ENCODE data around the gene ZFYVE1. TPM values are rescaled to one million over a fixed set of nuclear protein-coding genes. Genes with fewer than 3 reads are reported as not detected.

Gene ZFYVE1
- total RNA-seq, 1 experiment from 2014 or later = 14.2 TPM

GRCh38 chr14:72974661-72975060 lies 52.2 kb downstream of the ZFYVE1 start:
- Mint-ChIP-seq H3K27me3 (ENCODE audit: low read depth) (no peaks in the 10 kb centered on the region), H3K4me3 (no peak overlapping the region), H3K4me1 (peaks cover 2 to 9% of the 10 kb centered on the region in 2 experiments), H3K36me3 (ENCODE audit: insufficient read depth in 1 of 3, low read depth in 3 of 3) (peaks cover 0 to 42% (median 36%) of the 10 kb centered on the region in 3 experiments; a peak in 6 of 7 replicates), H3K9me3 (no peaks in the 10 kb centered on the region), H3K27ac (no peak overlapping the region; a peak in 1 of 7 replicates)
- H3K56ac ChIP-seq (ENCODE audit: insufficient read length, low read depth, low read length) = no peak overlapping the region
- H4K5ac ChIP-seq (ENCODE audit: insufficient read length, low read depth, low read length) = no peak overlapping the region
- H3K4me2 ChIP-seq (ENCODE audit: insufficient read depth, insufficient read length, low read length) = no peak overlapping the region
- H3K9ac ChIP-seq (ENCODE audit: extremely low read depth, insufficient read length, low read length) = no peak overlapping the region
- no CpG with 5 or more reads among the region's 12 CpGs for WGBS (ENCODE audit: extremely low coverage, insufficient read length, low lambda C conversion rate)
- no peak overlapping the region for H3K27ac ChIP-seq (ENCODE audit: insufficient read length, low read depth, low read length)
- H2BK5ac ChIP-seq (ENCODE audit: insufficient read length, low read length) = no peak overlapping the region
- no peaks in the 10 kb centered on the region for H3K9me3 ChIP-seq (ENCODE audit: control insufficient read depth, low read depth, low read length)
- TF ChIP-seq CTCF (conservative IDR thresholded peaks at IDR 0.05) = no peak
- H3K23me2 ChIP-seq (ENCODE audit: insufficient read length, low read depth, low read length, poor library complexity, severe bottlenecking) = no peaks in the 10 kb centered on the region
- no peak overlapping the region for H2BK20ac ChIP-seq (ENCODE audit: low read depth, low read length, poor library complexity, severe bottlenecking)
- no peaks in the 10 kb centered on the region for H3K27me3 ChIP-seq (ENCODE audit: insufficient read depth, low read length)
- no peak overlapping the region for H2AFZ ChIP-seq (ENCODE audit: low read length)
- no peak overlapping the region for H3K23ac ChIP-seq (ENCODE audit: insufficient read length, low read depth, low read length)
- no peaks in the 10 kb centered on the region; the same call in 1 of the 2 replicates for H3K4me1 ChIP-seq (ENCODE audit: insufficient read depth, low read length)
- H2BK15ac ChIP-seq (ENCODE audit: low read depth, low read length) = no peak overlapping the region
- no peak overlapping the region for H2BK120ac ChIP-seq (ENCODE audit: low read depth, low read length, poor library complexity, severe bottlenecking)
- no peak overlapping the region for H3K4ac ChIP-seq (ENCODE audit: low read depth, low read length)
- no peak for DNase-seq
- H4K20me1 ChIP-seq (ENCODE audit: control insufficient read depth, insufficient read depth, insufficient read length) = peaks cover 2% of the 10 kb centered on the region
- H3K18ac ChIP-seq (ENCODE audit: insufficient read length, low read depth, low read length) = no peak overlapping the region
- H4K91ac ChIP-seq (ENCODE audit: insufficient read length, low read depth, low read length) = no peak overlapping the region
- H2BK12ac ChIP-seq (ENCODE audit: insufficient read length, low read depth, low read length) = no peak overlapping the region
- H4K8ac ChIP-seq (replicated peaks; ENCODE audit: insufficient read length, low read depth, low read length) = no peak overlapping the region
- no peak overlapping the region for H2AK5ac ChIP-seq (ENCODE audit: insufficient read length, low read length)
- H3K14ac ChIP-seq (ENCODE audit: insufficient read depth, low read length) = no peak overlapping the region
- no peak overlapping the region for H3T11ph ChIP-seq (ENCODE audit: low read length)
- H3K79me1 ChIP-seq (ENCODE audit: insufficient read depth, low read depth, low read length, poor library complexity, severe bottlenecking) = no peaks in the 10 kb centered on the region
- no peaks in the 10 kb centered on the region for H3K79me2 ChIP-seq (ENCODE audit: insufficient read depth, low read length)
